T-helper 1 cell treated with Interleukin-12 subunit alpha and Interleukin-12 subunit beta and Interleukin-4 antibody, amounts not matched to agents 30 μg/mL and 1 μg/mL, for 36 hours (primary cell): ENCODE results near the gene TMEM9B.
"Not testable (repeated sequence)": the region's sequence is repeated elsewhere in the genome, so short reads cannot be mapped to it uniquely, and the experiment has no call there.

ENCODE experiments used
- H3K27ac Mint-ChIP-seq: one replicate; pipeline ENCODE4 v1.8.0; 2021; ENCODE audit warnings: mild to moderate bottlenecking, mixed read lengths
- H3K27me3 Mint-ChIP-seq: one replicate; pipeline ENCODE4 v1.8.0; 2021; ENCODE audit warnings: low read depth, mixed read lengths
- H3K36me3 Mint-ChIP-seq: one replicate; pipeline ENCODE4 v1.8.0; 2021; ENCODE audit warnings: low read depth, mixed read lengths
- H3K4me1 Mint-ChIP-seq: one replicate; pipeline ENCODE4 v1.8.0; 2021; ENCODE audit warnings: low read depth, mixed read lengths
- H3K4me3 Mint-ChIP-seq: one replicate; pipeline ENCODE4 v1.8.0; 2021; ENCODE audit warnings: mild to moderate bottlenecking, moderate library complexity, mixed read lengths
- H3K9me3 Mint-ChIP-seq: one replicate; pipeline ENCODE4 v1.8.0; 2021; ENCODE audit warnings: mixed read lengths

Gene TMEM9B

GRCh38 chr11:8959546-8960166, 4.6 kb downstream of the TMEM9B start:
- Mint-ChIP-seq H3K27ac (peak overlapping the region; percentile 4), H3K36me3 (peaks cover 25% of the 10 kb centered on the region), H3K4me1 (peaks cover 30% of the 10 kb centered on the region), H3K4me3 (no peak overlapping the region), H3K9me3 (no peaks in the 10 kb centered on the region), H3K27me3 (no peaks in the 10 kb centered on the region)

DNA sequence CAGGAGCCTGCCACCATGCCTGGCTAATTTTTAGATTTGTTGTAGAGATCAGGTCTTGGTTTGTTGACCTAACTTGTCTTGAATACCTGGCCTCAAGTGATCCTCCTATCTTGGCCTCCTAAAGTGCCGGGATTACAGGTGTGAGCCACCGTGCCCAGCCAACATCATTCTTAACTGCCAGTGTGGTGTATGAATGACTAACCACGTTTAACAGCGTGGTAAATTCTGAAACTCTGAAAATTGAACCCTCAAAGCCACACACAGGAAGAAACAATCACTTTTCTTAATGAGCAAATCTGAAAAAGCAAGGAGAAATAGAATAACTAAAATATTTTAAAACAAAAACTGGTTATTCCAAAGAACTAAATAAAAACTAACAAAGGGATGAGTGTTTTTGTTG, 7.4 kb downstream of the TMEM9B start:
- Mint-ChIP-seq H3K27ac (no peak overlapping the region), H3K9me3 (no peaks in the 10 kb centered on the region), H3K4me3 (no peak overlapping the region), H3K27me3 (no peaks in the 10 kb centered on the region), H3K36me3 (peaks cover 30% of the 10 kb centered on the region), H3K4me1 (peaks cover 20% of the 10 kb centered on the region)

GRCh38 chr11:8948886-8949285, 15.4 kb downstream of the TMEM9B start:
- no peak overlapping the region for H3K27ac Mint-ChIP-seq
- H3K9me3 Mint-ChIP-seq, result no peaks in the 10 kb centered on the region
- peaks cover 2% of the 10 kb centered on the region for H3K4me1 Mint-ChIP-seq
- H3K4me3 Mint-ChIP-seq, result no peak overlapping the region
- peaks cover 35% of the 10 kb centered on the region for H3K36me3 Mint-ChIP-seq
- H3K27me3 Mint-ChIP-seq, result peaks cover 3% of the 10 kb centered on the region

DNA sequence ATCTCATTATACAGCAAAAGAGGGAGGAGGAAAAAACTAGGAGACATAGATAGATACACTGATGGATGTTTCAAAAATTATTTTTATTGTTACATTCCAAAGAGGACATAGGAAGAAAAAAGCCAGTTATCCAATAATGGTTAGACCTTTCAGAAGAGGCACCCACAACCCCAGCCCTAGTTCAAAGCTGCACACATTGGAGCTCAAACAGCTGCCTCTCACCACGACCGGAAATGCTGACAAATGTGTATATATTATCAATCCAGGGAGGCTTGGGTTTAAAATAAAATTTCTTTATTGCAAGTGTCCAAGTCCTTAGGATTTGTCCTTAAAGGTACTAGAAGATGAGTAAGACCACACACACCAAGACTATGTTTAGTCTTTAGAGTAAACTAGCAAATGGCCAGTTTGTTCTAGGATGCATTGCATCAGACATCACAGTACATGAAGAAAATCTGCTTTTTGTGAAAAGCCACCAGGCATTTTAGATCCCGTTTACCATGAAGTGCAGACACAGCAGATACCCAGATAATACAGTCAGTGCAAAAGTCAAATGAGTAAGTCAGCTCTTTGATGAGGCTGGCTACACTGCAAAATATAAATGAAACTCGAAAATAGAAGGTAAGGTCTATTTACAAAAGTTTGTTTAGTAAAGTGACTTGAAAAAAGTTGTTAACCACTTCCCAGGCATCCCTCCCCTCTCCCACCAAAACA, 16.9 kb downstream of the TMEM9B start:
- no peaks in the 10 kb centered on the region for H3K9me3 Mint-ChIP-seq
- no peak overlapping the region for H3K4me3 Mint-ChIP-seq
- peaks cover 27% of the 10 kb centered on the region for H3K36me3 Mint-ChIP-seq
- peaks cover 2% of the 10 kb centered on the region for H3K4me1 Mint-ChIP-seq
- H3K27me3 Mint-ChIP-seq, result peaks cover 7% of the 10 kb centered on the region
- H3K27ac Mint-ChIP-seq, result no peak overlapping the region

DNA sequence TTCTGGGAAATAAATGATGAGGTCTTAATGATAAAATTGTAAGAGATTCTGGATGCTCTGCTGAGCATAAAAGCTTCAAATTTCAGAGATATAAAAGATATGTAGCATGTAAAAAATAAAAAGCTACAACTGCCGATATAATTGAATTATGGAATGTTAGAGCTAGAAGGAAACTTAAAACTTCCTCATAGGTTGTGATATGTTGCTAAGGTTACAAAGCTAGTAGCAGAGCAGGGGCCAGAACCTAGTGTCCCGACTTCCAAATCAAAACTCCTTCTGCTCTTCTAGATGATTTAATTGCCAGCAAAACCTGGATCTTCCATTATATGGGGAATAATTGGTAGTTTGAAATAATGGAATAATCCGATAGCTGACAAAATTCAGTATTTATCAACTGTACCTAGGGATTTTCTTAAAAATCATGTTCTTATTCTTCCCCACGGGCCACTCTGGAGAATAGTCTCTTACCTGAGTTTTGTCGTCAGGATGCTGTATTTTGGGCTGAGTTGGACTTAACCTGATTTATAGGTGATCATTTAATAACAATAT, 21.6 kb downstream of the TMEM9B start, which contains the start of gene ASCL3:
TSS of gene ASCL3 (minus strand) at position 499 of the 549 bp plus-strand sequence. CDS start 4,855 bp downstream, outside the sequence.
- H3K4me3 Mint-ChIP-seq, result no peak within 1 kb of the TSS
- peaks cover 10% of the 10 kb centered on the region for H3K36me3 Mint-ChIP-seq
- no peaks in the 10 kb centered on the region for H3K9me3 Mint-ChIP-seq
- no peaks in the 10 kb centered on the region for H3K4me1 Mint-ChIP-seq
- H3K27ac Mint-ChIP-seq, result no peak within 1 kb of the TSS
- peaks cover 16% of the 10 kb centered on the region for H3K27me3 Mint-ChIP-seq

- Mint-ChIP-seq H3K4me1 (peaks cover 3% of the 10 kb centered on the region), H3K36me3 (peaks cover 3% of the 10 kb centered on the region), H3K27ac (no peak overlapping the region), H3K9me3 (no peaks in the 10 kb centered on the region), H3K27me3 (peaks cover 16% of the 10 kb centered on the region), H3K4me3 (no peak overlapping the region)
Observed at GRCh38 chr11:8941341-8942103, 22.7 kb downstream of the TMEM9B start.

DNA sequence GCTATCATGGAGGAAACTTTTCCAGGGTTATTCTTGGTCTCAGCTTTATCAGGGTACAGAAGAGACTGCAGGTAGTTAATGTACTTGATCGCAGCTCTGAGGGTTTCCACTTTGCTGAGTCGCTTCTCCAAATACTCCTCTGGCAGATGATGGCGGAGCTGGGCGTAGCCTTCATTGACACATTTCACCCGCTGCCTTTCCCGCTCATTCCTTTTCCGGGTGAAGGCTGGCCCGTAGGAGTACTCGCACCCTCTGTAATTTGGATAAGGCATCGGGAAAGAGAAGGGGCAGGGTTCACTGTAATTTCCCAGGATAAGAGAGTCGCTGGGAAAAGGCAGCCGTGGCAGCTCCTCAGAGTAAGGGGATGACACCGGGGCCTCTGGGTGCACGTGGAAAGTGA, 26.6 kb downstream of the TMEM9B start:
- peaks cover 3% of the 10 kb centered on the region for H3K4me1 Mint-ChIP-seq
- no peak overlapping the region for H3K27ac Mint-ChIP-seq
- peaks cover 8% of the 10 kb centered on the region for H3K27me3 Mint-ChIP-seq
- H3K36me3 Mint-ChIP-seq, result no peaks in the 10 kb centered on the region
- H3K4me3 Mint-ChIP-seq, result no peak overlapping the region
- H3K9me3 Mint-ChIP-seq, result no peaks in the 10 kb centered on the region

- Mint-ChIP-seq H3K27ac (no peak overlapping the region), H3K4me3 (no peak overlapping the region), H3K9me3 (no peaks in the 10 kb centered on the region), H3K27me3 (peaks cover 8% of the 10 kb centered on the region), H3K36me3 (no peaks in the 10 kb centered on the region), H3K4me1 (peaks cover 3% of the 10 kb centered on the region)
Observed at GRCh38 chr11:8937159-8937558, 27.1 kb downstream of the TMEM9B start.

DNA sequence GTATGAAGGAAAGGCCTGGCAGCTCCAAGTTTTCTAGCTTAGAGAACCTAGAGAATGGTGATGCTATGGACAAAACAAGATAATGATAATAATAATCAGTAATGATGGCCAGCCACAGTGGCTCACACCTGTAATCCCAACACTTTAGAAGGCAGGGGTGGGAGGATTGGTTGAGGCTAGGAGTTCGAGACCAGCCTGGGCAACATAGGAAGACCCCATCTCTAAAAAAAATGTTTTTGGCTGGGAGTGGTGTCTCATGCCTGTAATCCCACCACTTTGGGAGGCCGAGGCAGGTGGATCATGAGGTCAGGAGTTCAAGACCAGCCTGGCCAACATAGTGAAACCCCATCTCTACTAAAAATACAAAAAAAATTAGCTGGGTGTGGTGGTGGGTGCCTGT, 28.5 kb downstream of the TMEM9B start:
- not testable (repeated sequence) for H3K4me3 Mint-ChIP-seq, H3K36me3 Mint-ChIP-seq, H3K27ac Mint-ChIP-seq, H3K27me3 Mint-ChIP-seq, H3K9me3 Mint-ChIP-seq, H3K4me1 Mint-ChIP-seq

DNA sequence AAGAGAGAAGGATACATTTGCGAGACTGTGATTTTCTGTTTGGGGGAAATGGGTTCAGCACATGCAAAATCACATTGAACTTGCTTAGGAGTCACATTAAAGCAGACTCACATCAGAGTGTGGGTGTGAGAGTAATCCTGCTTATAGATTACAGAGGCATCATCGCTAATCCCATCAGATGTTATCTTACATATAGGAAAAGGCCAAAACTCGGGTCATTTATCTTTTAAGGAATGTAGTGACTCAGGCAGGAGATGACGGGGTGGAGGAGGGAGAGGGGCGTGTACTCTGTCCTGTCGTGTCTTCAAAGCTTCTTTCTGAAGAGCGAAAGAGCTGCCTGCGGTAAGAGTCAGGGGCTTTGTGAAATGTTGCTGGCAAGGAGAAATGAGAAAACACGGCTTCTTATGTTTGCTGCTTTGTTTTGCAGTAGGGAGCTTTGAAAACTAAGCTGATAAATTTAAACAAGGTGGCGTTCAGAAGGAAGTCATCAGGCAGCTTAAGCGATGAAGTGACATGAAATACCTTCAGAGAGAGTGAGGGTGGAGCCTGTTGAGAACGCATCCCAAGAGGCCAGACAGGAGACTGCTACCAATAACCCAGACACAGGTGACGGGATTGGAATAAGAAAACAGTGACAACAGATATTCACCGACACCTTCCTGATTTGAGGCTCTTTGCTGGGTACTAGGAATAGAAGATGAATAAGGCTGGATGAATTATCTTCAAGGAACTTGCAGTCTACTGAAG, 29.3 kb downstream of the TMEM9B start:
- no peaks in the 10 kb centered on the region for H3K36me3 Mint-ChIP-seq
- no peaks in the 10 kb centered on the region for H3K27me3 Mint-ChIP-seq
- no peak overlapping the region for H3K4me3 Mint-ChIP-seq

DNA sequence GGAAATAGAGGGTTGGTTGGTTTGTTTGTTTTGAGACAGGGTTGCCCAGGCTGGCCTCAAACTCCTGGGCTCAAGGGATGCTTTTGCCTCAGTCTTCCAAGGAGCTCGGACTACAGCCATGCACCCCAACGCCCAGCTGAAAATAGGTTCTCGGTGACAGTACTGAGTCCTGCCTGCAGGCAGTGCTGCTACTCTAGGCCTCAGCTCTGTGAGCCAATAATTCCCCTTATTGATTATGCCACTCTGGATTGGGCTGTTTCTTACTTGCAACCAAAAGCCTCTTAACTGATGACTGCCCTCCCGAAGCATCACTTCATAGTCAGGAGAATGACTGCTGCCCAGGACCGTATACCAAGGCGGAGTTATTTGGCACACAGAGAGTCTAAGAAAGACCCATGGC, 30.3 kb downstream of the TMEM9B start:
- peaks cover 3% of the 10 kb centered on the region for H3K4me1 Mint-ChIP-seq
- no peaks in the 10 kb centered on the region for H3K27me3 Mint-ChIP-seq
- no peak overlapping the region for H3K4me3 Mint-ChIP-seq
- no peaks in the 10 kb centered on the region for H3K9me3 Mint-ChIP-seq
- no peaks in the 10 kb centered on the region for H3K36me3 Mint-ChIP-seq
- no peak overlapping the region for H3K27ac Mint-ChIP-seq

More for the DNA sequence above, 29.3 kb downstream of the TMEM9B start:
- Mint-ChIP-seq H3K27ac (no peak overlapping the region), H3K9me3 (no peaks in the 10 kb centered on the region), H3K4me1 (peaks cover 3% of the 10 kb centered on the region)

- Mint-ChIP-seq H3K27ac (no peak within 1 kb of the TSS), H3K36me3 (no peaks in the 10 kb centered on the region), H3K27me3 (no peaks in the 10 kb centered on the region), H3K9me3 (no peaks in the 10 kb centered on the region), H3K4me1 (peaks cover 3% of the 10 kb centered on the region), H3K4me3 (no peak within 1 kb of the TSS)
Observed at GRCh38 chr11:8932564-8933180, 31.6 kb downstream of the TMEM9B start, which contains the start of gene C11orf16. C11orf16 (minus strand) TSS chr11:8932947; CDS start chr11:8932308, 639 bp downstream.

DNA sequence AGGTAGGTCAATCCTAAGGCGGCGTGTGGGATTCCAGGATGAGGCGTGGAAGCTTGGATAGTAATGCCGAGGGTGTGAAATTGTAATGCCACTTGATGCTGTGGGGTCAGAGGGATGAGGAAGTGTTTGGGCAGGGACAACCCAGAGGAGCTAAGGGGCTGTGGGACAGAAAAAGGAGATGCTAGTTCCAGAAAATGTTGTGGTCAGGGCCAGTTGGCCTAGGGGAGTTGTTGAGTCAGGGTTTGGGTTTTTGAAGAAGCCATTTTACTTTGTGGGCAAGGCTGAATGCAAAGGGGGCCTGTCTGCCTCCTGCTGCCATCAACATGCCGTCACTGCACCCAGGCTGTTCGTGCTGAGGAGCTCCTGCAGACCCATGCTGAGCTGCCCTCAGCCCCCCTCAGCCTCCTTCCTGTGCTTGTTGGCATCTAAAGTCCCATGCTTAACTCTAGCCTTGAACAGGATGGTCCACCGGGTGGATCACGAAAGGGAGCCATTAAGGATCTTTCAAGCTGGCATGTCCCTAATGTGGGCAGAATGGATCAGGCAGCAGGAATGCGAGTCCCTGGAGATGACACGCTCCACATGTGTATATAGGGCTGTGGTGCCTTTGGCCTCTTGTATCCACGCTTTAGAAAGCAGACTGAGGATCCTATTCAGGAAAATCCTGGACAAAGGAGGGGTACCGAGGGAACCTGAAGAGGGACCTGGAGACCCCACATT, 33.6 kb downstream of the TMEM9B start:
- H3K27ac Mint-ChIP-seq, result no peak overlapping the region
- no peak overlapping the region for H3K4me3 Mint-ChIP-seq
- H3K27me3 Mint-ChIP-seq, result no peaks in the 10 kb centered on the region
- no peaks in the 10 kb centered on the region for H3K36me3 Mint-ChIP-seq
- H3K9me3 Mint-ChIP-seq, result no peaks in the 10 kb centered on the region
- H3K4me1 Mint-ChIP-seq, result no peaks in the 10 kb centered on the region
